ENCODE results near the gene DLEU7.

Gene DLEU7

GRCh38 chr13:50812242-50812641 is 31.2 kb downstream of the DLEU7 start:
- no peak overlapping the region for H3K4me3 ChIP-seq (ENCODE audit: low read depth, low read length)
- in situ Hi-C loops (cut with HindIII; ENCODE audit: low sequenced_read_pairs): no loop called here
- no peak for DNase-seq (ENCODE audit: low read depth)
- TF ChIP-seq CTCF (IDR thresholded peaks at IDR 0.05; ENCODE audit: low read depth, low read length, missing control alignments): no peak

GRCh38 chr13:50810998-50811397 is 32.5 kb downstream of the DLEU7 start:
- in situ Hi-C loops (cut with HindIII; ENCODE audit: low sequenced_read_pairs): no loop called here
- no peak overlapping the region for H3K4me3 ChIP-seq (ENCODE audit: low read depth, low read length)
- no peak for TF ChIP-seq CTCF (IDR thresholded peaks at IDR 0.05; ENCODE audit: low read depth, low read length, missing control alignments)
- DNase-seq (ENCODE audit: low read depth): no peak

- no peak for TF ChIP-seq CTCF (IDR thresholded peaks at IDR 0.05; ENCODE audit: low read depth, low read length, missing control alignments)
- DNase-seq (ENCODE audit: low read depth): no peak
- no peak overlapping the region for H3K4me3 ChIP-seq (ENCODE audit: low read depth, low read length)
- in situ Hi-C loops (cut with HindIII; ENCODE audit: low sequenced_read_pairs): no loop called here
Measured at GRCh38 chr13:50810468-50810867, 33.0 kb downstream of the DLEU7 start.

GRCh38 chr13:50809133-50810090 is 34.1 kb downstream of the DLEU7 start:
- no peak for TF ChIP-seq CTCF (IDR thresholded peaks at IDR 0.05; ENCODE audit: low read depth, low read length, missing control alignments)
- DNase-seq (ENCODE audit: low read depth): no peak
- H3K4me3 ChIP-seq (ENCODE audit: low read depth, low read length): no peak overlapping the region
- in situ Hi-C loops (cut with HindIII; ENCODE audit: low sequenced_read_pairs): no loop called here

- H3K4me3 ChIP-seq (ENCODE audit: low read depth, low read length): no peak overlapping the region
- no peak for TF ChIP-seq CTCF (IDR thresholded peaks at IDR 0.05; ENCODE audit: low read depth, low read length, missing control alignments)
- in situ Hi-C loops (cut with HindIII; ENCODE audit: low sequenced_read_pairs): no loop called here
- no peak for DNase-seq (ENCODE audit: low read depth)
Measured at GRCh38 chr13:50805805-50806204, 37.7 kb downstream of the DLEU7 start.

- no peak overlapping the region for H3K4me3 ChIP-seq (ENCODE audit: low read depth, low read length)
- DNase-seq (ENCODE audit: low read depth): peak; percentile 74
- peak; percentile 73 for TF ChIP-seq CTCF (IDR thresholded peaks at IDR 0.05; ENCODE audit: low read depth, low read length, missing control alignments)
- in situ Hi-C loops (cut with HindIII; ENCODE audit: low sequenced_read_pairs): no loop called here
Measured at GRCh38 chr13:50801087-50801931, 42.2 kb downstream of the DLEU7 start.
